GM21515 (cell line): ENCODE results near the gene SNED1.

Experiments used
- ATAC-seq: cut with Tn5 transposase; IDR thresholded peaks from one replicate; pipeline ENCODE4 v1.9.1; 2021; ENCODE audit not compliant: unreplicated experiment

SNED1 gene

GRCh38 chr2:240991378-240992263 lies 6.8 kb upstream of the SNED1 start:
- no peak for ATAC-seq

GRCh38 chr2:240992572-240993291 lies 5.7 kb upstream of the SNED1 start:
- ATAC-seq, result no peak

DNA sequence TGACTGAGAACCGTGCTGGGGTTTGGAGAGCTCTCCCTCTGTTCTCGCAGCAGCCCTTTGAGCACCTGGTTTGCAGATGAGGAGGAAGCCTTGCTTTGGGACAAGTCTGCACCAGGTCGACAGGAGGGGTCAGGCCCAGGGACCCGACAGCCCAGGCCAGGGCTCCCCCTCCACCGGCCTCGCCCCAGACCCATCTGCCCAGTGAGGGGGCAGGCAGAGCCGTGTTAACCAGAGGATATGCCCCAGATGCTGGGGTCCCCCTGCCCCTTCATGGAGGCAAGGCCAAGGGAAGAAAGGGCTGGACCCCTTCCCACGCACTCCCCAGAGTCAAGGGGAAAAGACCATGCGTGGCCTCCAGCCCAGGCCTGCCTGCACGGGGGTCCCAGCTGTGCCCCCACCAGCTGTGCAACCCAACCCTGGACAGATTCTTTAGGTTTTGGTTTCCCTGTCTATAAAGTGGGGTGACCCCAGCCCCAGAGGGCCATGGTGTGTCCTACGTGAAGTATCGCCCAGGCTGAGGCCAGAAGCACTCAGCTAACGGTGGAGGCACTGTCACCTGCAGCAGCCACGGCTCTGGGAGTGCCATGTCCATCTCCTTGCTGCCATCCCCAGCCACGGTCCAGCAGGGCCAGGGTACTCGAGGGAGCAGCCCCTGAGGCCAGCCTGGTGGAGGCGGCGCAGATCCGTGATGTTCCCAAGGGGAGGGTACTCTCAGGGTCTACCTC lies 4.8 kb upstream of the SNED1 start:
- no peak for ATAC-seq

GRCh38 chr2:240994171-240994896 lies 4.1 kb upstream of the SNED1 start:
- no peak for ATAC-seq

DNA sequence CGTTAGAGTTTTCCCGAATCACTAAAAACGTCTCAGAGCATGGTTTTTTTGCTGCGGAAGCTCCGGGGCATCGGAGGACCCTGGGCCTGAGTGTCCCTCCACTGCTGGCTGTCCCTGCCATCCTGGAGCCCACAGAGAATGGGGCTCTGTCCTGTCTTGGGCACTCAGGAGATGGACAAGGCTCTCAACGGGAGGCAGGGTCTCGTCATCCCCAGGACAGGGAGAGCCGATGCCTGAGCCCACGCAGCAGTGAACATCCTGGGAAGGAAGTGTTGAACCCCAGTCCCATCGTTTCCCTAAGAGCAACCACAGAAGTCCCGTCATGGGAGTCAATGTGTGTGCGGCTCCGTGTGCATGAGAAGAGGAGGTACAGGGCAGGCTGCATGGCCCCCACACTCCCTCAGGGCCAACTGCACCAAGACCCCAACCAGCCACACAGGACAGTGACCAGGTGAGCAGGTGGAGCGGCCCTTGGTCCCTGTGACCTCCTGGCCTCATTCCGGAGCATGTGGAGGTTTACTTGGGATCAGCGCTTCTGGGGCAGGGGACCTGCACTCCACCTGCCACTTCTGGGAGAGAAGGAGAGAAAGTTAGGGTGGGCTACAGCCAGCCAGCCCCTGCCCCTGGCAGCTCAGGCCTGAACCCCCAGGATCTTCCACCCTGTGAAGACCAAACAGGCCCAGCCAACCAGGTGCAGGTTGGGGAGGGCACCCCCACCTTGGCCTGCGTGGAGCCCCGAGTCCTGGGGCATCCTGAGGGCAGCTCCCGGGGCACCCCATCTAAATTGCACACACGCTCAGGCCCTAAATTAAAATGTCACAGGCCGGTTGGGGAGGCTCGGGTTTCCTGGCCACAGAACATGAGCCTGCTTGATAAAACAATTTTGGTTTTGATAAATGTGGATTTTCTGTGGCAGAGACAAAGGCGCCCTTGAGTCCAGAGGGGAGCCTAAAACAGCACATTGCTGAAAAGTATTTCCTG lies 3.1 kb upstream of the SNED1 start:
- no peak for ATAC-seq

DNA sequence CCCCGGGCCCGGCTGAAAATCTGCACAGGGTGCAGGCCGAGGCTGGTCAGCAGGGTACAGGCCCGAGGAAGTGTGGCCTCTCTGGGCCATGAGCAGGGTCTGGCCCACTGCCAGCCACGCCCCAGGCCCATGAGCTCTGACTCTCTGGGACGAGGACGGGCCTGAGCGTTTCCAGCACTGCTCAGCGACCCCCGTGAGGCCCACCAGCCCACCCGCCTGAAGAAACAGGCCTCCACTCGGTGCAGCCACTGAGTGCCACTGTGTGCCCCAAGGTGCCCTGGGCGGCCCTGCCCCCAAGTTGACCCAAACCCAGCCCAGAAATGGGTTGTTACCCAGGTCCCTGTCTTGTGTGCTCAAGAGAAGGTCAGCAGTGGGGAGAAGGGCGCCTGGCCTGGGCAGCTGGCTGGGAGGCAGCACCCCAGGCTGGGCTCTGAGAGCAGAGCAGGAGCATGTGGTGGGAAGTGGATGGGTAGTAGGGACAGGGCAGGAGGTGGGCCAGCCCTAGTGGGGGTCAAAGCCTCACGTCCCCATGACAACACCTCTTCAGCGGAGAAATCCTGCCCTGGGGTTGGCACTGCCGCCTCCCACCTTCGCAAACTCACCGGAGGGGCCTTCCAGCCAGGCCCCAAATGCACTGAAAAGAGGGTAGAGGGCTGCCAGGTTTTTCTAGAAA lies 2.1 kb upstream of the SNED1 start:
- no peak for ATAC-seq

GRCh38 chr2:240996834-240997140 lies 1.6 kb upstream of the SNED1 start:
- ATAC-seq, result no peak

DNA sequence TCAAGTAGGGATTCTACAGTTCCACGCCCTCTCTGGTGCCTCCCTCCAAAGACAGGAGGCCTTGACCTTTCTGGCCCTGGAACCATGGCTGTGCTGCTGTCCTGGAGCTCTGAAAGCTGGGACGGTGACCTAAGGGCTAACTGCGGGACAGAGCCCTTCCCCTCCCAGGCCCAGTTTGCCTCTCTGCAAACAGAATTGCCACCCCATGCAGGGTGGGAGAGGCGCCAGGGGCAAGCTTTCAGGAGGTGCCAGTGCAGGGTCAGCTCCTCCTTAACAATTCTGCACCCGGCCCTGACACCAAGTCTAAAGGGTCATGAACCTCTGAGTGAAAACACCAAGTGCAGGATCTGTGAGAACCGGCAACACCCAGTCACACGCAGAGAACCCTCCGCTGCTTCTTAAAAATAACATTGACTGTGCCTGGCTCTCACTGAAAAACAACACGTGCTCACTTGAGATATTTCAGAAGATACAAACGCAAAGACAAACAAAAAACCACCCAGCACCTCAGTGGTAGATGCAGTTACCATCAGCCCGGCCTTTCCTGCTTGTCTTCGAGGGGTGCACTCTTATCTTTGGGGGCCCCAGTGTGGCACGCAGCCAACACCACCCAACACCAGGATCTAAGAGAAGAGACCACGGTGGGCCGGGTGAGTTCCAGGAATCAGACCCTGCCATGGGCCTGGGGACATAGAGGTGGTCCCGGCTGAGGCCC lies 1.1 kb upstream of the SNED1 start:
- no peak for ATAC-seq

DNA sequence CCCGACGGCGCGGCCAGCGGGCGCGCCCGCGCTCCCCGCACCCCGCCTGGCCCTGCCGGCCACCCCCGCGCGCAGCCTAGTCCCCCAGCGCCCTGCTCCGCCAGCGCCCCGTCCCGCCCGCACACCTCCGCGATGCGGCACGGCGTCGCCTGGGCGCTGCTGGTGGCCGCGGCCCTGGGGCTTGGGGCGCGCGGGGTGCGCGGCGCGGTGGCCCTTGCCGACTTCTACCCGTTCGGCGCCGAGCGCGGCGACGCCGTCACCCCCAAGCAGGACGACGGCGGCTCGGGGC lies 232 bp downstream of the SNED1 start:
- no peak for ATAC-seq

DNA sequence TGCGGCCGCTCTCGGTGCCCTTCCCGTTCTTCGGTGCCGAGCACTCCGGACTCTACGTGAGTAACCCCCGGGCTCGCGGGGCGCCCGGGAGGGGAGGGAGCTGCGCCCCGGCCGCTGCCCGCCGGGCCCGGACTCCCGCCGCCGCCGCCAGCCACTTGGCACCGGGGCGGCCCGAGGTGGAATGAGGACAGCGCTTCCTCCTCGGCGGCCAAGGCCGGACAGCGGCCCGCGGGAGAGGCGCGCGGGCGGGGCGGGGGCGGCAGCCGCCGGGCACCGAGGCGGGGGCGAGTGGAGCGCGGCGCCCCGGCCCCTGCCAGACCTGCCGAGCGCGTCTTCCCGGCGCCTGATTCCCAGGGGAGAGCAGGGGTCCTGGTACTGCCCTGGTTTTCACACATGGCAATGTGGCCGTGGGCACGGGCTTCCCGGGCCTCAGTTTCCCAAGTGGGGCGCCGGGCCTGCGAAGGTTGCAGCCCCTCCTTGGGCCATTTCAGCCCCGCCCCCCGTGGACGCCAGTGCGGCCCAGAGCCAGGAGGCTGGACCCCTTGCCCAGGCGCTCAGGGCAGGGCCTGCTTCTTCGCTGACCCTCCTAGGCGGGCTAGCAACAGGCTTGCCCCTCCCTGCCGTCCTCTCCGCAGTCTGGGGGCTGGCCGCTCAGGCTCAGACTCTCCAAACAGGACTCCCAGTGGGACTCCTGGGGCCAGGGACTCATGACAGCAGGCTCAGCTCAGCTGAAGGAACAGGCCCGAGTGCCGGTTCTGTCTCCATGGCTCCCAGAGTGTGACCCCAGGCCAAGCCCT lies 775 bp downstream of the SNED1 start:
- ATAC-seq, result no peak

DNA sequence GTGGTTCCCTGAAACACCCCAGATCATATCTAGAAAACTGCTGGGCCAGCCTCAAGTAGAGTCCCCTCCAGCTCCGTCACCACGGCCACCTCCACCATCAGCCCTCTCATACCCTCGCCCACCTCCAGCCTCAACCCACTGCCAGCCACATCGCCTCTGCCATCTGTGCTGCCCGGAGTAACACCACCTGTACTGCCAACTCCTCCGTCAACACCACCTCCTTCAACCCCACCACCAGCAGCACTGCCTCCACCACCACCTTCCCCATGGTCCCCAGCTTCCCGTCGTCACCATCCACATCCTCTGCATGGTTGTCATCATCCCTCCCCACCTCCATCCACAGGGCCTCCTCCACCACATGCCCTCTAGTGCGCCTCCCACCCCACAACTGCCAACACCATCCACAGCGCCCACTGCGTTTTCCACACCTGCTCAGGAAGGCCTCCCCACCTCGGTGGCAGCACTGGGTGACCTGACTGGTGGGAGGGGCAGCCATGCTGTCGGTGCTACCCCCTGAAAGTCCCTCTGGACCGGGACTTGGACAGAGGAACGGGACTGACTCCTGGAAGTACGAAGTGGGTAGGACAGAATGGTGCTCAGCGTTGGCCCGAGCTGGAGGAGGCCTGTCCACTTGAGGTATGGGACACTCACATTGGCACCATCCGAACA lies 1.6 kb downstream of the SNED1 start:
- ATAC-seq, result no peak

DNA sequence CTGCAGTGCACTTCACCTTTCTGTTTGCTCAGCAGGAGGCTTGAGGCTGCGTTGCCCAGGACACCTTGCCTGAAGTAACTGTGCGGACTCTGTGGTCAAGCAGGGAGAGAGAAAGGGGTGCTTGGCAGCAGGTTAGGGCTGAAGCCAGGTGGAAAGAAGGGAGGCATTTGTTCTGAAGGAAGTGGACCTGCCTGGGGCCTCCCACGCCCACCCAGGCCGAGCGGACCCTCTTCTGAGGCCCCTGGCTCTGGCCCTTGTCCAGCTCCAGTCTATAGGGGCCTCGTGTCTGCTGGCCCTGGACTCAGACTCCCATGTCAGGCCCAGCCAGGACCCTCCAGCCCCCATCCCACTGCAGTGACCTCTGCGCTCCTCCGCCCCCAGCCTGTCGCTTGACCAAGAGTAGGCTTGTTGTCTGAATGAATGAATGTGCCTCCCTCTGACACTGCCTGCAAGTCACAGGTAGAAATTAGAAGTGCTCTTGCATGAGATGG lies 2.5 kb downstream of the SNED1 start:
- no peak for ATAC-seq

DNA sequence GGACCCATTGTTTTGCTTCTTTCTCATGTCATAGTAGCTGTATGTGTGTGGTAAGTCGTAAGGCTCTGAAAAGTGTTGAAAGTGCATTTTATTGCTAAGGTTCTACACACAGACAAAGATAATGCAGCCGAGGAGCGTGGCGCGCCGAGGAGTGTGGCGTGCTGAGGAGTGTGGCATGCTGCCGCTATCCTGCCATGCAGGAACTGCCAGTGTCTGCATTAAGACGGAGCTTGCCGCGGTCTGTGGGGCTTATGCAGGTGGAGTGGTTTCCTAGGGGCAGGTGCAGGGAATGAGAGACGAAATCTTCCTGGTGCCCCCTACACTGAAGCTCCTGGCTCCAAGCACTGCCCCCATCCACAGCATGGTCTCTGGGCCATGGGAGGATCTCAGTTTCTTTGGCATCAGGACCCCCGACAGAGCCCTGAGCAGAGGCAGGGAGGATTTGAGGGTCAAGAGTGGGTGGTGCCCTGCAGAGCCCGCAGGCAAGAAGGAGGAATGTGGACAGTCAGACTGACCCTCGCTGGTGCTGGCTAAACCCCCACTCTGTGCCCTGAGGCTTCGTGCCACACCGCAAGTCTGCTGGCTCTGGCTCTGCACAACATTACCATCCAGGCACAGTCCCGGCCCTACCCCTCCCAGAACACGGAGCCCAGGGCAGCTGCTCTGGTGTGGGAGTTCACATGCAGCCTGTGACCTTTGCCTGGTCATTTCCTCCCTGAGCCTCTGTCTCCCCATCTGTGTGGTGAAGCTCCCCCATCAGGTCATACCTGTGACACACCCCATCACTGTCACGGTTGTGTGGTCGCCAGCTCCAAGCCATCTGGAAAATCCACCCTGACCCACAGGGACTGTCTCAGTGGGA lies 3.2 kb downstream of the SNED1 start:
- no peak for ATAC-seq

DNA sequence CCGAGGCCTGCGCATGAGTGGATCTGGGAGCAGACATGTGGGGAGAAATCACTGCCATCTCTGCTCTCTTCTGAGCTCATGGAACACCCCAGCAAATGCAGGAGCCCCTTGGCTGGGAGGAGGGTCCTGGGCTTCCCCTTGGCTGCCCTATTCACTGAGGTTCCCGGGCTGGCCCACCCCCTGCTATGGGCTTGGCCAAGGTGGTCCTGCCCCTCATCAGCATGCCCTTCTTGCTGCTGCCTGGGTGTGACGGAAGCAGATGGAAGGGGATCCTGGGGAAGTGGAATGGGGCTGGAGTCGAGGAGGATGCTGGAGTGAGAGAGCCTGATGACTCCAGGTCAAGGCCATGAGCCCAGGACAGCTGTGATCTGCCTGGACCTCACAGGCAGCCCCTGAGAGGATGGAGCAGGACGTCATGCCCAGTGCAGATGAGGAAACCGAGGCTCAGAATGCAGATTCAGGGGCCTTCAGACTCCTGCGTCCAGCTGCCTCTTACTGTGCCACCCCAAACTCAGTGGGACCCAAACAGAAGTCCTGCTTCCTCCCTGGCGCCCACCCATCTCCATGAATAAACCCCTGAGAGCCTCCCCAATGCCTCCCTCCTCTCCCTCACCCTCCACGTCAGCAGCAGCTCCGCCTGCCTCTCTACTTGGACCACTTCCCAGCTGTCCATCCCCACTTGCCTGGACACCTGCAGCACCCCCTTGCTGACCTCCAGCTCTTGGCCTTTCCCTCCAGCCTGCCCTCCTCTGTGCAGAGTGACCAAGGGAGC lies 4.0 kb downstream of the SNED1 start:
- ATAC-seq, result no peak

- ATAC-seq, result no peak
Measured at GRCh38 chr2:241003047-241003360, 4.6 kb downstream of the SNED1 start.

DNA sequence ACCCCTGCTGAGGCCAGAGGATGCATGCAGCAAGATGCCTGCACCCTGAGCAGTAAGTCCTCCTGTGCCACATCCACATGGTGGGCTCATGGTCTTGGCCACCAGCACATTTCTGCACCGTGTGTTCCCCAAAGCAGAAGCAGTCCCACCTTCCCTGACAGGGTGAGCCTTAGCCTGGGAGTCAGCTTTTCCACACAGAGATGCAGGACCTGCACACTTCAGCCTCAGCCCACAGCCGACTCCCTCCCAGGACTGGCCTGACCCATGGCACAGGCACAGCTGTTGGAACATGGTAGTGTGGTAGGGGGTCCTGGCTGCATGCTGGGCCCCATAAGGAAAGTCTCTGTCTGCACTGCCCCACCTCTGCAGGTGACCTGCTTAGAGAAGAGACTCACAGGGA lies 5.0 kb downstream of the SNED1 start:
- no peak for ATAC-seq
